HUES6 (cell line): ENCODE data around the gene TEDDM1.

Source experiments
- H3K27ac ChIP-seq: 2 replicates; pipeline ENCODE4 v1.7.0; 2013; ENCODE audit warnings: low read depth, mild to moderate bottlenecking, low read length, inconsistent platforms
- H3K27me3 ChIP-seq: 2 replicates; pipeline ENCODE4 v1.6.1; 2013; ENCODE audit warnings: low read length; ENCODE audit not compliant: control insufficient read depth, insufficient read depth
- H3K36me3 ChIP-seq: 2 replicates; pipeline ENCODE4 v1.6.1; 2013; ENCODE audit warnings: low read length; ENCODE audit not compliant: control insufficient read depth, insufficient read depth
- H3K4me1 ChIP-seq: 2 replicates; pipeline ENCODE4 v1.6.1; 2013; ENCODE audit warnings: low read length; ENCODE audit not compliant: control insufficient read depth, insufficient read depth
- H3K4me3 ChIP-seq: 2 replicates; pipeline ENCODE4 v1.5.1; 2013; ENCODE audit warnings: low read depth, low read length
- H3K9ac ChIP-seq: one replicate; pipeline ENCODE4 v1.6.1; 2013; ENCODE audit warnings: mild to moderate bottlenecking, low read length
- H3K9me3 ChIP-seq: 2 replicates; pipeline ENCODE4 v1.6.1; 2013; ENCODE audit warnings: low read depth, low read length; ENCODE audit not compliant: control insufficient read depth, insufficient read depth

TEDDM1 gene

GRCh38 chr1:182351790-182352364, 48.6 kb downstream of the TEDDM1 start:
- Histone ChIP-seq H3K9me3 (no peaks in the 10 kb centered on the region), H3K27ac (no peak overlapping the region), H3K27me3 (no peaks in the 10 kb centered on the region), H3K4me3 (no peak overlapping the region), H3K36me3 (no peaks in the 10 kb centered on the region), H3K4me1 (peaks cover 7% of the 10 kb centered on the region), H3K9ac (no peak overlapping the region)

DNA sequence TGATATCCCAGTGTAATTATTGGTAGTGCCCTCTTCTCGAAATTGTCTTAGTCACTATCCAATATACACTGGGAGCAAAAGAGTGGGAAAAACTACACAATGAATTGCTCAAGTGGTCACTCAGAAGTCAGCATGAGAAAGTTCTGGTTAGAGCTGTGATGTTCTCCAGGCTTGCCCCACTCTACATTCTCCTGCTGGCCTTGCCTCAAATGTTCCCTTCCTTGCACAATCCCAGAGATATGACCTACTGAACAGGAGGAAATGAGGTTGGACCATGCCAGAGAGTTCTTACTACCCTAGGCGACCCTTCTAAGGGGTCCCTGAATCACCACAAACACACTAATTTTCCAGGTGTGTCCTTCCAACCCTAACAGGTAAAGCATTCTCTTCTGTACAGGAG, 49.6 kb downstream of the TEDDM1 start:
- H3K4me3 ChIP-seq: no peak overlapping the region
- no peak overlapping the region for H3K27ac ChIP-seq
- no peak overlapping the region for H3K9ac ChIP-seq
- no peaks in the 10 kb centered on the region for H3K27me3 ChIP-seq
- H3K9me3 ChIP-seq: no peaks in the 10 kb centered on the region
- H3K4me1 ChIP-seq: peaks cover 7% of the 10 kb centered on the region
- H3K36me3 ChIP-seq: no peaks in the 10 kb centered on the region

- no peak overlapping the region for H3K4me3 ChIP-seq
These were observed 51.3 kb downstream of the TEDDM1 start for GRCh38 chr1:182348961-182349747.

More at GRCh38 chr1:182348961-182349747, 51.3 kb downstream of the TEDDM1 start:
- Histone ChIP-seq H3K27ac (no peak overlapping the region), H3K27me3 (no peaks in the 10 kb centered on the region), H3K36me3 (no peaks in the 10 kb centered on the region), H3K9me3 (no peaks in the 10 kb centered on the region), H3K9ac (no peak overlapping the region), H3K4me1 (peaks cover 7% of the 10 kb centered on the region)
